GM20000 (cell line): ENCODE data around the gene MED15.

Source experiments
- DNase-seq: peaks from one replicate; pipeline ENCODE4 v3.0.0; 2012; ENCODE audit warnings: low spot score
- CTCF ChIP-seq: IDR thresholded peaks from 2 replicates; pipeline ENCODE4 v1.5.1; 2012; ENCODE audit warnings: mild to moderate bottlenecking, control low read depth; ENCODE audit errors: extremely low read depth, missing control alignments

The MED15 gene

GRCh38 chr22:20550057-20550817, 42.8 kb downstream of the MED15 start:
- DNase-seq, result no peak
- no peak for TF ChIP-seq CTCF

GRCh38 chr22:20550851-20551744, 43.7 kb downstream of the MED15 start:
- TF ChIP-seq CTCF, result no peak
- DNase-seq, result peak; percentile 32

- TF ChIP-seq CTCF, result no peak
- no peak for DNase-seq
These were observed 44.5 kb downstream of the MED15 start for GRCh38 chr22:20551805-20552442.

- TF ChIP-seq CTCF, result no peak
- no peak for DNase-seq
These were observed 45.3 kb downstream of the MED15 start for GRCh38 chr22:20552443-20553401.

GRCh38 chr22:20553947-20554741, 46.7 kb downstream of the MED15 start:
- TF ChIP-seq CTCF, result no peak
- no peak for DNase-seq

- no peak for TF ChIP-seq CTCF
- no peak for DNase-seq
These were observed 47.4 kb downstream of the MED15 start for GRCh38 chr22:20554824-20555223.
